ENCODE results near the gene OR2A42.
A peak's percentile ranks its signal among the peaks of the same experiment; 100 is the strongest.
"Not testable (repeated sequence)": the region's sequence is repeated elsewhere in the genome, so short reads cannot be mapped to it uniquely, and the experiment has no call there.

OR2A42 gene

GRCh38 chr7:144223675-144224074 lies 15.7 kb downstream of the OR2A42 start:
- DNase-seq (ENCODE audit: low read depth in 2 of 2) = not testable (repeated sequence)

DNA sequence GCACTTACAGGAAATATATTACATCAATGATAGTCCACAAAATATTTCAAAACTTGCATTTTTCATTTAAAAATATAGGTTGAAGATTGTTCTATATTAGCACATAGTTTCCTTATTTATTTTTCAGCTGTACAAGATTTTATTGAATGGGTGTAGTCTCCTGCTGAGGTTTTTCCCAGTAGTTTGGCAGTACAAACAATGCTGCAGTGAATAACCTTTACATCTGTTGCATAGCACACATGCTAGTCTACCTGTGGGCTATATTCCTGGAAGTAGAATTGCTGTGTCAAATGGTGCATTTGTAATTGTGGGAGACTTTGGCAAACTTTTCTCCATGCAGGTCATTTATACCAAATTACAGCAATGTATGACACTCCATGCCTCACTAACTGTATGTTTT lies 18.9 kb downstream of the OR2A42 start:
- DNase-seq (ENCODE audit: low read depth in 2 of 2) = not testable (repeated sequence)

DNA sequence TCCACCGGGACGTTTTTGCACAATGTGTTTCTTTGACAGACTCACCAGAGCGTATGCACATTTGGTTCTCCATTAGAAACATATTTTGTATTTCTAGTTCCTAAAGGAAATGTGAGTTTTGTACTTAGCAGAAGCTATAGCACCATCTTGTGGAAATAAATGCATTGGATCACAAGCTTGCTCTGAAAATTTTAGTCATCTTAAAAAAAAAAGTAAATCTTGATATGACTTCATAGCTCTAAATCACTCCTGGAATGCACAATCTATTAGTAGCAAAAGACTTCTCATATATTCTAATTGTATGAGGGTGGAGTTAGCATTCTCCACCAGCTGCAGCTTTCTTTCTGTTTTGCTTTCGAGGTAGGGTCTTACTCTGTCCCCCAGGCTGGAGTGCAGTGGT lies 20.3 kb downstream of the OR2A42 start:
- not testable (repeated sequence) for DNase-seq (ENCODE audit: low read depth in 2 of 2)

DNA sequence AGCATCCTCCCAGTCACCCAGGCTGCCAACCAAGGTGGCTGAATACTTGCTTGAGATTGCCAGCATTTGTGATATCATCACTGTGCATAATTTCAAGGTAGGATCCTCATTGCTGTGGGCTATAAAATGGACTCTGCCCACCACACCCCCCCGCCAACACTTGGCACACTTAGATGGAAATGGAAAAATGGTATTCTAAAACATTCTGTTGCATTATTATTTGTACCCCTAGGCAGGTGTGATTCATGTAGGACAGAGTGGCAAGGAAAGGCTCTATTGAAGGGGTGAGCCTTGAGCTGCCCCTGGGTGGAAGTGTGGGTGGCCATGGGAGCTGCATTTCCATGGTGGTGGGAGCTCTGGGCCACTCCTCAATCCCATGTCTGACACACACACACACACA lies 20.8 kb downstream of the OR2A42 start:
- DNase-seq (ENCODE audit: low read depth in 2 of 2) = not testable (repeated sequence)

- DNase-seq (ENCODE audit: low read depth in 2 of 2) = not testable (repeated sequence)
Measured at GRCh38 chr7:144217200-144217599, 22.2 kb downstream of the OR2A42 start.

DNA sequence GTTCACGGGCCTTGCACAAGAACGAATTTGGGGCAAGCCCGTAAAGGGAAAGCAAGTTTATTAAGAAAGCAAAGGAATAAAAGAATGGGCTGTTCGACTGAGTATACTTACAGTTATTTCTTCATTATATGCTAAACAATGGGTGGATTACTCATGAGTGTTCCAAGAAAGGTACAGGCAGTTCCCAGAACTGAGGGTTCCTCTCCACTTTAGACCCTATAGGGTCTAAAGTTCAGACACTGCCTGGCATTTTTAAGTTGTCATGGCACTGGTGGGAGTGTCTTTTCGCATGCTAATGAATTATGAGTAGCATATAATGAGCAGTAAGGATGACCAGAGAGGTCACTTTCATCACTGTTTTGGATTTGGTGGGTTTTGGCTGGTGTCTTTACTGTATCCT lies 34.1 kb downstream of the OR2A42 start:
- DNase-seq (ENCODE audit: low read depth in 2 of 2) = not testable (repeated sequence)

- DNase-seq (ENCODE audit: low read depth in 2 of 2) = not testable (repeated sequence)
Measured at GRCh38 chr7:144203086-144203485, 36.3 kb downstream of the OR2A42 start.

DNA sequence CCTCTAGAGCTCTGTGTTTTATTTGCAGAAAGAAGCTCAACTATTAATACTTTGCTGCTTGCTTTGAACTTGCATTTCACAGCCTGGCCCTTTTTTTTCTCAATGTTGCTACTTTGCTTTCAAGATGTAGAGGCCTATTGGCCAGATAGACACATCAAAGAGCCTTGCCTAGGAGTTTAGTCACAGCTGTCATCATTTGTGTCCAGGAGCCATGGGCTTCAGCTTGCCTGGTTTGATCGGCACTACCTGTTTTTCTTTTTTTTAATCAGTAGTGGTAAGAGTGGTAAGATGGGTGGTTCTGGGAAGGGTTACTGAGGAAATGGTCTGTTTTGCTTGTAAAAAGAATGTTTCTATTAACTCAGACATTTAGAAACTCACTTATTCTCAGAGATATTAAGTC lies 37.4 kb downstream of the OR2A42 start:
- DNase-seq (ENCODE audit: low read depth in 2 of 2) = not testable (repeated sequence)

GRCh38 chr7:144198934-144199333 lies 40.5 kb downstream of the OR2A42 start:
- DNase-seq (ENCODE audit: low read depth in 2 of 2) = not testable (repeated sequence)

DNA sequence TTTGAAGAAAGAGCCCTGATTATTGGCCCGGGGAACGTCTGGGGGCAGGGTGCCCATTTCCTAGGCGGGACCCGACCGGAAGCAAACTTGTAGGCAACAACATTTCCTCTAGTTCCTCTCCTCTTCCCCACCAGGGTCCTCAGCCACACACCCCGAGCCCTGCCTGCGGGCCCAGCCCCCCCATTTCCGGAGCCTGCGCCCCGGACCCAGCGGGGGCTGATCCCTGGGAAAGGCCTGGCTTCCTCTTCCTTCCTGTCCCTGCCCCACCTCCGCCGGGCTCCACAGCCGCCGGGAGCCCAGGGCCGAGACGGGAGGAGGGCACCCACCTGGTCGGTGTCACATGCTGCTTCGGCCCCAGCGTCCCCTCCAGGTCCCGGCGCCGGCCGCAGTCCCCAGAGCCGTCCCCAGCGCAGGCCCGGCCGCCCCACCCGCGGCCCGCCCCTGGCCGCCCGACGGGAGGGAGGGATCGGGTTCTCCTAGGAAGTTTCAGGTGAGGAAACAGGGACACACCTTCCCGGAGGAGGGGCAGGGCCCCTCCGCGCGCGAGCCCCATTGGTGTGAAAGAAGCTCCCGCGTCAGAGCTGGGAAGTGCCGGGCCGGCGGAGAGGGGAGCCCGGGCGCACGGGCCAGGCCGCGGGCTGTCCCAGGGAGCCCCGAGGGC lies 44.1 kb downstream of the OR2A42 start, which contains the start of gene ARHGEF35:
ARHGEF35 (minus strand) TSS at position 622 of the 661 bp plus-strand sequence. CDS start 7,450 bp downstream, outside the sequence.
- not testable (repeated sequence) for DNase-seq (ENCODE audit: low read depth in 2 of 2)

DNA sequence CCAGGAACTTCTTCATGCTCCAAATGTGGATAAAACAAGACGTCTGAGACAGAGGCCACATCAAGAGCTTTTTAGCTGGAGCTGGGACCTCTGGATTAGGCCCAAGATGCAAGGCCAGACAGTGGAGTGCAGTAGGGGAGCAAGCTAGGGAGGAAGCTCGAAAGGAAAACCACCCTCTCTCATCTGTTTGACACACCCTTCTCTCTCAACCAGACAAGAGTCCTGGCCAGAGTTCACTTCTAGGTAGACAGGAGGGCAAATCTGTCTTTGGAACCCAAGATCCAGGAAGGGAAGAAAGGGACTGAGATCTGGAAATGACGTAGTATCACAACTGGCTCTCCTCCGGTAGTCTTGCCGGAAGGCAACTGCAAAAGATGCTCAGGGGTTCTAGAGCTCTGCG lies 45.0 kb downstream of the OR2A42 start:
- DNase-seq (ENCODE audit: low read depth in 2 of 2) = not testable (repeated sequence)

DNA sequence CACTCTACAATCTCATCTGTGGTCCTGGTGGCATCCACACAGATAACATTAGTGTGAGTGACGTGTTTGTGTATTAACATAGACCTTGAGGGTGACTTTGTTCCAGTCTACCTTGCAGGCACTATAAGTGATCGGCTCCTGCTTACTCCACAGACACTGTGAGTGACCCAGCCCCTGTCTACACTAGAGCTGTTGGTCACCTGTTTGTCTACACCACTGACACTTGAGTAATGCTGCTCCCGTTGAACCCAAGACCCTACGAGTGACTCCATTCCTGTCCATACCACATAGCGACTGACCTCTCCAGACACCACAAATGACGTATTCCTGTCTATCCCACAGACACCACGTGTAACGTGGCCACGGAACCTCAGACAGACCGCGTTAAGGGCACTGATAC lies 45.6 kb downstream of the OR2A42 start:
- not testable (repeated sequence) for DNase-seq (ENCODE audit: low read depth in 2 of 2)

- DNase-seq (ENCODE audit: low read depth in 2 of 2) = not testable (repeated sequence)
Measured at GRCh38 chr7:144188578-144189171, 50.7 kb downstream of the OR2A42 start.

DNA sequence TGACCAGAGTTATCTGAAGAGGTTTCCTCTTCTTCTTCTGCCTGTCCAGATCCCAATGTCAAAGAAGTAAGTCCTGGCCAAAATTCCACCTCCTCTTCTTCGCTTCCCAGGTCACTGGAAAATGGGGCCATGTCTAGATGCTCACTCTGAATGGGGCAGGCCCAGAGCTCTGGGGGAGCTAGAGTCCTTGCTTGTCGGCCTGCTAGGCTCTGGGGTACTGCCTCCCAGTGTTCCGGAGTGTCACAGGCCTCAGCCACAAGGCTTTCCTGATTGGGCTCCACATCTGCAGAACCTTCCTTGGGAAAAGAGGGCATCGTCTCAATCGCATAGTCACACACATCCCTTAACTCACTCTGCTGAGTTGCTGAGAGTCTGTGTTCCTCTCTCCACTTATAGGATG lies 51.6 kb downstream of the OR2A42 start:
- DNase-seq (ENCODE audit: low read depth in 2 of 2) = not testable (repeated sequence)

GRCh38 chr7:144183166-144183565 lies 56.2 kb downstream of the OR2A42 start, which contains the start of gene CTAGE4:
Gene CTAGE4 (plus strand): TSS chr7:144183466. CDS start chr7:144183504, 38 bp downstream.
- not testable (repeated sequence) for DNase-seq (ENCODE audit: low read depth in 2 of 2)

- not testable (repeated sequence) for DNase-seq (ENCODE audit: low read depth in 2 of 2)
Measured at GRCh38 chr7:144179165-144179479, 60.3 kb downstream of the OR2A42 start.

- peak in 1 of 2 donors; percentile 4 for DNase-seq (ENCODE audit: low read depth in 2 of 2)
Measured at GRCh38 chr7:144178380-144179164, 60.8 kb downstream of the OR2A42 start.

Measured in stimulated activated CD4-positive, alpha-beta T cell treated with anti-CD3 and anti-CD28 coated beads, Interleukin-4, amount 100 ng/mL, for 48 hours (primary cell).